ENCODE measurements around the gene TCF25.

The TCF25 gene

GRCh38 chr16:89938175-89938885, 64.9 kb downstream of the TCF25 start:
- no peak overlapping the region for H4K91ac ChIP-seq (ENCODE audit: low read depth, low read length, poor library complexity)
- H3K4me2 ChIP-seq (ENCODE audit: insufficient read depth, low read length, poor library complexity, severe bottlenecking) = no peak overlapping the region
- H2BK5ac ChIP-seq (ENCODE audit: low read length) = no peak overlapping the region
- no peaks in the 10 kb centered on the region for H3K79me1 ChIP-seq (ENCODE audit: low read depth, low read length)
- H3K18ac ChIP-seq (ENCODE audit: low read length) = no peak overlapping the region
- no peak overlapping the region for H2AFZ ChIP-seq (ENCODE audit: low read length)
- no CpG with 5 or more reads among the region's 21 CpGs for WGBS, 2 donors (ENCODE audit: extremely low coverage in 2 of 2, insufficient read length in 2 of 2, insufficient replicate concordance in 1 of 2)
- H2BK15ac ChIP-seq (ENCODE audit: low read length) = no peak overlapping the region
- no peak overlapping the region for H3K27ac ChIP-seq (replicated peaks; ENCODE audit: low read length)
- peaks cover 25 to 45% of the 10 kb centered on the region in 2 donors for H3K36me3 ChIP-seq (replicated peaks in 1 of 2; ENCODE audit: control insufficient read depth in 2 of 2, insufficient read depth in 2 of 2, low read length in 2 of 2)
- H3K27me3 ChIP-seq (ENCODE audit: control insufficient read depth in 3 of 3, insufficient read depth in 3 of 3, low read depth in 1 of 3, low read length in 3 of 3) = no peaks in the 10 kb centered on the region
- peaks cover 0 to 2% of the 10 kb centered on the region in 2 donors for H3K4me1 ChIP-seq (ENCODE audit: control insufficient read depth in 2 of 2, insufficient read depth in 1 of 2, low read depth in 1 of 2, low read length in 2 of 2)
- no peak overlapping the region for H2AK5ac ChIP-seq (ENCODE audit: low read depth, low read length)
- DNase-seq (ENCODE audit: low spot score) = no peak
- no peak overlapping the region for H3K4me3 ChIP-seq (ENCODE audit: low read length in 2 of 2)
- peak overlapping the region; percentile 95 for H3K23ac ChIP-seq (ENCODE audit: low read depth, low read length, poor library complexity)
- H3K4ac ChIP-seq (ENCODE audit: low read length) = no peak overlapping the region
- no peak overlapping the region for H2BK12ac ChIP-seq (ENCODE audit: low read length)
- H4K8ac ChIP-seq (ENCODE audit: low read depth, low read length) = no peak overlapping the region
- H2BK120ac ChIP-seq (ENCODE audit: low read depth, low read length) = no peak overlapping the region
- no peak overlapping the region for H3K14ac ChIP-seq (ENCODE audit: low read length)
- H3K9me3 ChIP-seq (replicated peaks in 1 of 2; ENCODE audit: control insufficient read depth in 2 of 2, insufficient read depth in 1 of 2, low read depth in 1 of 2, low read length in 2 of 2) = no peaks in the 10 kb centered on the region
- H3K9ac ChIP-seq (ENCODE audit: low read depth, low read length, poor library complexity) = no peak overlapping the region

GRCh38 chr16:89944773-89945172, 71.4 kb downstream of the TCF25 start:
- no peak overlapping the region for H2BK5ac ChIP-seq (ENCODE audit: low read length)
- no peak overlapping the region for H3K4me2 ChIP-seq (ENCODE audit: insufficient read depth, low read length, poor library complexity, severe bottlenecking)
- H2BK12ac ChIP-seq (ENCODE audit: low read length) = no peak overlapping the region
- H3K27ac ChIP-seq (replicated peaks; ENCODE audit: low read length) = no peak overlapping the region
- peaks cover 0 to 6% of the 10 kb centered on the region in 2 donors for H3K36me3 ChIP-seq (replicated peaks in 1 of 2; ENCODE audit: control insufficient read depth in 2 of 2, insufficient read depth in 2 of 2, low read length in 2 of 2)
- H2BK15ac ChIP-seq (ENCODE audit: low read length) = no peak overlapping the region
- H2AK5ac ChIP-seq (ENCODE audit: low read depth, low read length) = no peak overlapping the region
- H3K18ac ChIP-seq (ENCODE audit: low read length) = no peak overlapping the region
- no peak overlapping the region for H3K14ac ChIP-seq (ENCODE audit: low read length)
- no peak overlapping the region for H2BK120ac ChIP-seq (ENCODE audit: low read depth, low read length)
- peaks cover 2 to 16% (median 13%) of the 10 kb centered on the region in 3 experiments for H3K27me3 ChIP-seq (ENCODE audit: control insufficient read depth in 3 of 3, insufficient read depth in 3 of 3, low read depth in 1 of 3, low read length in 3 of 3)
- H3K4me3 ChIP-seq (ENCODE audit: low read length in 2 of 2) = no peak overlapping the region
- H3K79me1 ChIP-seq (ENCODE audit: low read depth, low read length) = peaks cover 6% of the 10 kb centered on the region
- no peak overlapping the region for H3K4ac ChIP-seq (ENCODE audit: low read length)
- H3K9me3 ChIP-seq (replicated peaks in 1 of 2; ENCODE audit: control insufficient read depth in 2 of 2, insufficient read depth in 1 of 2, low read depth in 1 of 2, low read length in 2 of 2) = no peaks in the 10 kb centered on the region
- WGBS, 2 donors (ENCODE audit: extremely low coverage in 2 of 2, insufficient read length in 2 of 2, insufficient replicate concordance in 1 of 2) = no CpG with 5 or more reads among the region's 5 CpGs
- no peak overlapping the region for H3K9ac ChIP-seq (ENCODE audit: low read depth, low read length, poor library complexity)
- no peak overlapping the region for H2AFZ ChIP-seq (ENCODE audit: low read length)
- peaks cover 5 to 6% of the 10 kb centered on the region in 2 donors for H3K4me1 ChIP-seq (ENCODE audit: control insufficient read depth in 2 of 2, insufficient read depth in 1 of 2, low read depth in 1 of 2, low read length in 2 of 2)
- no peak overlapping the region for H4K8ac ChIP-seq (ENCODE audit: low read depth, low read length)
- no peak for DNase-seq (ENCODE audit: low spot score)
- H3K23ac ChIP-seq (ENCODE audit: low read depth, low read length, poor library complexity) = no peak overlapping the region
- H4K91ac ChIP-seq (ENCODE audit: low read depth, low read length, poor library complexity) = no peak overlapping the region

GRCh38 chr16:89945654-89946053, 72.3 kb downstream of the TCF25 start:
- Histone ChIP-seq H3K4ac (ENCODE audit: low read length) (no peak overlapping the region), H3K79me1 (ENCODE audit: low read depth, low read length) (peaks cover 8% of the 10 kb centered on the region), H3K27me3 (ENCODE audit: control insufficient read depth in 3 of 3, insufficient read depth in 3 of 3, low read depth in 1 of 3, low read length in 3 of 3) (peaks cover 2 to 16% (median 13%) of the 10 kb centered on the region in 3 experiments), H3K4me1 (ENCODE audit: control insufficient read depth in 2 of 2, insufficient read depth in 1 of 2, low read depth in 1 of 2, low read length in 2 of 2) (peaks cover 5 to 6% of the 10 kb centered on the region in 2 donors), H2BK5ac (ENCODE audit: low read length) (no peak overlapping the region), H3K36me3 (replicated peaks in 1 of 2; ENCODE audit: control insufficient read depth in 2 of 2, insufficient read depth in 2 of 2, low read length in 2 of 2) (peaks cover 0 to 6% of the 10 kb centered on the region in 2 donors), H3K4me3 (ENCODE audit: low read length in 2 of 2) (no peak overlapping the region), H2BK12ac (ENCODE audit: low read length) (no peak overlapping the region), H3K23ac (ENCODE audit: low read depth, low read length, poor library complexity) (no peak overlapping the region), H3K9me3 (replicated peaks in 1 of 2; ENCODE audit: control insufficient read depth in 2 of 2, insufficient read depth in 1 of 2, low read depth in 1 of 2, low read length in 2 of 2) (no peaks in the 10 kb centered on the region), H2BK120ac (ENCODE audit: low read depth, low read length) (no peak overlapping the region), H2AK5ac (ENCODE audit: low read depth, low read length) (no peak overlapping the region), H3K14ac (ENCODE audit: low read length) (no peak overlapping the region), H2BK15ac (ENCODE audit: low read length) (no peak overlapping the region), H4K91ac (ENCODE audit: low read depth, low read length, poor library complexity) (no peak overlapping the region), H3K4me2 (ENCODE audit: insufficient read depth, low read length, poor library complexity, severe bottlenecking) (no peak overlapping the region), H3K27ac (replicated peaks; ENCODE audit: low read length) (no peak overlapping the region), H3K9ac (ENCODE audit: low read depth, low read length, poor library complexity) (no peak overlapping the region), H2AFZ (ENCODE audit: low read length) (no peak overlapping the region), H3K18ac (ENCODE audit: low read length) (no peak overlapping the region), H4K8ac (ENCODE audit: low read depth, low read length) (no peak overlapping the region)
- no CpG with 5 or more reads among the region's 7 CpGs for WGBS, 2 donors (ENCODE audit: extremely low coverage in 2 of 2, insufficient read length in 2 of 2, insufficient replicate concordance in 1 of 2)
- DNase-seq (ENCODE audit: low spot score) = no peak

GRCh38 chr16:89946515-89946914, 73.1 kb downstream of the TCF25 start:
- Histone ChIP-seq H2BK5ac (ENCODE audit: low read length) (no peak overlapping the region), H3K4me2 (ENCODE audit: insufficient read depth, low read length, poor library complexity, severe bottlenecking) (no peak overlapping the region), H3K23ac (ENCODE audit: low read depth, low read length, poor library complexity) (no peak overlapping the region), H4K91ac (ENCODE audit: low read depth, low read length, poor library complexity) (no peak overlapping the region), H3K9me3 (replicated peaks in 1 of 2; ENCODE audit: control insufficient read depth in 2 of 2, insufficient read depth in 1 of 2, low read depth in 1 of 2, low read length in 2 of 2) (no peaks in the 10 kb centered on the region), H3K36me3 (replicated peaks in 1 of 2; ENCODE audit: control insufficient read depth in 2 of 2, insufficient read depth in 2 of 2, low read length in 2 of 2) (peaks cover 0 to 6% of the 10 kb centered on the region in 2 donors), H2AK5ac (ENCODE audit: low read depth, low read length) (peak overlapping the region; percentile 84), H4K8ac (ENCODE audit: low read depth, low read length) (no peak overlapping the region), H3K27me3 (ENCODE audit: control insufficient read depth in 3 of 3, insufficient read depth in 3 of 3, low read depth in 1 of 3, low read length in 3 of 3) (peaks cover 2 to 16% (median 13%) of the 10 kb centered on the region in 3 experiments), H3K27ac (replicated peaks; ENCODE audit: low read length) (no peak overlapping the region), H3K18ac (ENCODE audit: low read length) (no peak overlapping the region), H3K4me1 (ENCODE audit: control insufficient read depth in 2 of 2, insufficient read depth in 1 of 2, low read depth in 1 of 2, low read length in 2 of 2) (peaks cover 5 to 6% of the 10 kb centered on the region in 2 donors), H2BK12ac (ENCODE audit: low read length) (no peak overlapping the region), H3K79me1 (ENCODE audit: low read depth, low read length) (peaks cover 8% of the 10 kb centered on the region), H3K9ac (ENCODE audit: low read depth, low read length, poor library complexity) (no peak overlapping the region), H2AFZ (ENCODE audit: low read length) (no peak overlapping the region), H3K4me3 (ENCODE audit: low read length in 2 of 2) (no peak overlapping the region), H3K4ac (ENCODE audit: low read length) (no peak overlapping the region), H2BK120ac (ENCODE audit: low read depth, low read length) (no peak overlapping the region), H3K14ac (ENCODE audit: low read length) (no peak overlapping the region), H2BK15ac (ENCODE audit: low read length) (no peak overlapping the region)
- WGBS, 2 donors (ENCODE audit: extremely low coverage in 2 of 2, insufficient read length in 2 of 2, insufficient replicate concordance in 1 of 2) = no CpG with 5 or more reads among the region's 5 CpGs
- DNase-seq (ENCODE audit: low spot score) = no peak

Data from neuronal stem cell (in vitro differentiated cells).